ENCODE data around the gene KCNIP3. TPM values are rescaled to one million over a fixed set of nuclear protein-coding genes. Genes with fewer than 3 reads are reported as not detected.

Gene KCNIP3
- total RNA-seq, 1 experiment from 2014 or later = not detected

GRCh38 chr2:95284886-95285541 lies 12.1 kb upstream of the KCNIP3 start:
- H3K4me3 ChIP-seq (ENCODE audit: low read length) = no peak overlapping the region

GRCh38 chr2:95285542-95285932 lies 11.6 kb upstream of the KCNIP3 start:
- Histone ChIP-seq H2AFZ (ENCODE audit: low read length) (no peak overlapping the region), H3K9me2 (replicated peaks; ENCODE audit: insufficient read depth, low read length) (no peaks in the 10 kb centered on the region), H3K4me3 (ENCODE audit: low read length) (no peak overlapping the region), H3K9me3 (ENCODE audit: low read length) (no peaks in the 10 kb centered on the region), H4K20me1 (ENCODE audit: insufficient read depth, low read depth, low read length) (no peaks in the 10 kb centered on the region), H3K79me2 (ENCODE audit: low read length) (no peaks in the 10 kb centered on the region), H3K27ac (ENCODE audit: low read length) (no peak overlapping the region), H3K36me3 (ENCODE audit: insufficient read depth, low read length) (no peaks in the 10 kb centered on the region), H3K4me1 (ENCODE audit: low read length) (no peaks in the 10 kb centered on the region), H3K4me2 (ENCODE audit: low read depth, low read length, poor library complexity, severe bottlenecking) (no peak overlapping the region), H3K27me3 (ENCODE audit: low read length) (no peaks in the 10 kb centered on the region), H3K9ac (ENCODE audit: low read length) (no peak overlapping the region)
- DNase-seq = no peak

More at GRCh38 chr2:95284886-95285541, 12.1 kb upstream of the KCNIP3 start:
- Histone ChIP-seq H3K27ac (ENCODE audit: low read length) (no peak overlapping the region), H2AFZ (ENCODE audit: low read length) (no peak overlapping the region), H4K20me1 (ENCODE audit: insufficient read depth, low read depth, low read length) (no peaks in the 10 kb centered on the region), H3K27me3 (ENCODE audit: low read length) (no peaks in the 10 kb centered on the region), H3K9me3 (ENCODE audit: low read length) (no peaks in the 10 kb centered on the region), H3K9ac (ENCODE audit: low read length) (no peak overlapping the region), H3K4me2 (ENCODE audit: low read depth, low read length, poor library complexity, severe bottlenecking) (no peak overlapping the region), H3K9me2 (replicated peaks; ENCODE audit: insufficient read depth, low read length) (no peaks in the 10 kb centered on the region), H3K4me1 (ENCODE audit: low read length) (no peaks in the 10 kb centered on the region), H3K79me2 (ENCODE audit: low read length) (no peaks in the 10 kb centered on the region), H3K36me3 (ENCODE audit: insufficient read depth, low read length) (no peaks in the 10 kb centered on the region)
- DNase-seq = no peak

- DNase-seq = no peak
- H4K20me1 ChIP-seq (ENCODE audit: insufficient read depth, low read depth, low read length) = no peaks in the 10 kb centered on the region
- no peaks in the 10 kb centered on the region for H3K36me3 ChIP-seq (ENCODE audit: insufficient read depth, low read length)
- no peaks in the 10 kb centered on the region for H3K9me2 ChIP-seq (replicated peaks; ENCODE audit: insufficient read depth, low read length)
- no peak overlapping the region for H3K4me3 ChIP-seq (ENCODE audit: low read length)
- H3K4me1 ChIP-seq (ENCODE audit: low read length) = no peaks in the 10 kb centered on the region
- H3K27me3 ChIP-seq (ENCODE audit: low read length) = no peaks in the 10 kb centered on the region
- no peak overlapping the region for H2AFZ ChIP-seq (ENCODE audit: low read length)
- H3K79me2 ChIP-seq (ENCODE audit: low read length) = no peaks in the 10 kb centered on the region
- H3K9me3 ChIP-seq (ENCODE audit: low read length) = no peaks in the 10 kb centered on the region
- no peak overlapping the region for H3K9ac ChIP-seq (ENCODE audit: low read length)
- H3K27ac ChIP-seq (ENCODE audit: low read length) = no peak overlapping the region
- H3K4me2 ChIP-seq (ENCODE audit: low read depth, low read length, poor library complexity, severe bottlenecking) = no peak overlapping the region
Observed at GRCh38 chr2:95287336-95287735, 9.8 kb upstream of the KCNIP3 start.

GRCh38 chr2:95287806-95288205 lies 9.3 kb upstream of the KCNIP3 start:
- H3K9me3 ChIP-seq (ENCODE audit: low read length) = no peaks in the 10 kb centered on the region
- no peak overlapping the region for H3K4me2 ChIP-seq (ENCODE audit: low read depth, low read length, poor library complexity, severe bottlenecking)
- no peak overlapping the region for H2AFZ ChIP-seq (ENCODE audit: low read length)
- H3K27me3 ChIP-seq (ENCODE audit: low read length) = no peaks in the 10 kb centered on the region
- no peaks in the 10 kb centered on the region for H3K36me3 ChIP-seq (ENCODE audit: insufficient read depth, low read length)
- no peaks in the 10 kb centered on the region for H3K4me1 ChIP-seq (ENCODE audit: low read length)
- no peaks in the 10 kb centered on the region for H4K20me1 ChIP-seq (ENCODE audit: insufficient read depth, low read depth, low read length)
- no peak overlapping the region for H3K27ac ChIP-seq (ENCODE audit: low read length)
- no peak for DNase-seq
- no peaks in the 10 kb centered on the region for H3K79me2 ChIP-seq (ENCODE audit: low read length)
- no peak overlapping the region for H3K4me3 ChIP-seq (ENCODE audit: low read length)
- H3K9ac ChIP-seq (ENCODE audit: low read length) = no peak overlapping the region
- H3K9me2 ChIP-seq (replicated peaks; ENCODE audit: insufficient read depth, low read length) = no peaks in the 10 kb centered on the region

- H3K79me2 ChIP-seq (ENCODE audit: low read length) = no peaks in the 10 kb centered on the region
- no peak overlapping the region for H3K27ac ChIP-seq (ENCODE audit: low read length)
- DNase-seq = peak; percentile 47
- H3K9me2 ChIP-seq (replicated peaks; ENCODE audit: insufficient read depth, low read length) = no peaks in the 10 kb centered on the region
- no peaks in the 10 kb centered on the region for H3K27me3 ChIP-seq (ENCODE audit: low read length)
- no peak overlapping the region for H3K9ac ChIP-seq (ENCODE audit: low read length)
- H3K4me1 ChIP-seq (ENCODE audit: low read length) = no peaks in the 10 kb centered on the region
- H4K20me1 ChIP-seq (ENCODE audit: insufficient read depth, low read depth, low read length) = no peaks in the 10 kb centered on the region
- no peaks in the 10 kb centered on the region for H3K9me3 ChIP-seq (ENCODE audit: low read length)
- no peak overlapping the region for H3K4me2 ChIP-seq (ENCODE audit: low read depth, low read length, poor library complexity, severe bottlenecking)
- H2AFZ ChIP-seq (ENCODE audit: low read length) = no peak overlapping the region
- no peaks in the 10 kb centered on the region for H3K36me3 ChIP-seq (ENCODE audit: insufficient read depth, low read length)
- H3K4me3 ChIP-seq (ENCODE audit: low read length) = no peak overlapping the region
Observed at GRCh38 chr2:95289253-95289652, 7.9 kb upstream of the KCNIP3 start.

- H3K9ac ChIP-seq (ENCODE audit: low read length) = no peak overlapping the region
- no peaks in the 10 kb centered on the region for H3K27me3 ChIP-seq (ENCODE audit: low read length)
- H3K36me3 ChIP-seq (ENCODE audit: insufficient read depth, low read length) = no peaks in the 10 kb centered on the region
- no peak overlapping the region for H3K4me3 ChIP-seq (ENCODE audit: low read length)
- H4K20me1 ChIP-seq (ENCODE audit: insufficient read depth, low read depth, low read length) = no peaks in the 10 kb centered on the region
- no peaks in the 10 kb centered on the region for H3K79me2 ChIP-seq (ENCODE audit: low read length)
- no peaks in the 10 kb centered on the region for H3K9me2 ChIP-seq (replicated peaks; ENCODE audit: insufficient read depth, low read length)
- no peak overlapping the region for H2AFZ ChIP-seq (ENCODE audit: low read length)
- no peak overlapping the region for H3K4me2 ChIP-seq (ENCODE audit: low read depth, low read length, poor library complexity, severe bottlenecking)
- H3K27ac ChIP-seq (ENCODE audit: low read length) = no peak overlapping the region
- no peak for DNase-seq
- H3K4me1 ChIP-seq (ENCODE audit: low read length) = no peaks in the 10 kb centered on the region
- H3K9me3 ChIP-seq (ENCODE audit: low read length) = no peaks in the 10 kb centered on the region
Observed at GRCh38 chr2:95291222-95291621, 5.9 kb upstream of the KCNIP3 start.

GRCh38 chr2:95292623-95293260 lies 4.4 kb upstream of the KCNIP3 start:
- no peaks in the 10 kb centered on the region for H3K79me2 ChIP-seq (ENCODE audit: low read length)
- no peaks in the 10 kb centered on the region for H3K9me2 ChIP-seq (replicated peaks; ENCODE audit: insufficient read depth, low read length)
- no peaks in the 10 kb centered on the region for H4K20me1 ChIP-seq (ENCODE audit: insufficient read depth, low read depth, low read length)
- H3K4me2 ChIP-seq (ENCODE audit: low read depth, low read length, poor library complexity, severe bottlenecking) = no peak overlapping the region
- no peak overlapping the region for H3K4me3 ChIP-seq (ENCODE audit: low read length)
- H2AFZ ChIP-seq (ENCODE audit: low read length) = no peak overlapping the region
- no peaks in the 10 kb centered on the region for H3K36me3 ChIP-seq (ENCODE audit: insufficient read depth, low read length)
- no peak for DNase-seq
- no peaks in the 10 kb centered on the region for H3K4me1 ChIP-seq (ENCODE audit: low read length)
- no peaks in the 10 kb centered on the region for H3K27me3 ChIP-seq (ENCODE audit: low read length)
- no peak overlapping the region for H3K27ac ChIP-seq (ENCODE audit: low read length)
- H3K9me3 ChIP-seq (ENCODE audit: low read length) = no peaks in the 10 kb centered on the region
- no peak overlapping the region for H3K9ac ChIP-seq (ENCODE audit: low read length)

GRCh38 chr2:95294579-95295250 lies 2.4 kb upstream of the KCNIP3 start:
- H3K9me2 ChIP-seq (replicated peaks; ENCODE audit: insufficient read depth, low read length) = no peaks in the 10 kb centered on the region
- no peaks in the 10 kb centered on the region for H3K27me3 ChIP-seq (ENCODE audit: low read length)
- H3K27ac ChIP-seq (ENCODE audit: low read length) = no peak overlapping the region
- no peak overlapping the region for H3K4me3 ChIP-seq (ENCODE audit: low read length)
- H3K9ac ChIP-seq (ENCODE audit: low read length) = no peak overlapping the region
- no peak overlapping the region for H2AFZ ChIP-seq (ENCODE audit: low read length)
- no peaks in the 10 kb centered on the region for H3K36me3 ChIP-seq (ENCODE audit: insufficient read depth, low read length)
- no peaks in the 10 kb centered on the region for H4K20me1 ChIP-seq (ENCODE audit: insufficient read depth, low read depth, low read length)
- H3K4me1 ChIP-seq (ENCODE audit: low read length) = no peaks in the 10 kb centered on the region
- H3K9me3 ChIP-seq (ENCODE audit: low read length) = no peaks in the 10 kb centered on the region
- no peak overlapping the region for H3K4me2 ChIP-seq (ENCODE audit: low read depth, low read length, poor library complexity, severe bottlenecking)
- no peaks in the 10 kb centered on the region for H3K79me2 ChIP-seq (ENCODE audit: low read length)
- no peak for DNase-seq

Measured in Karpas-422 (cell line).